Ureter (tissue), 1 donor: ENCODE data around the gene PCK2. TPM values are rescaled to one million over a fixed set of nuclear protein-coding genes. Genes with fewer than 3 reads are reported as not detected.

ENCODE experiments used
- DNase-seq: peaks from one replicate; pipeline ENCODE4 v3.0.0-alpha.2; 2020; ENCODE audit warnings: low spot score
- total RNA-seq: library from RNA; stranded (reverse); gene quantifications from one replicate; pipeline ENCODE4 v1.2.4, GENCODE V29; 2023
- donor health status: DM: yes; HTN: yes; CAD: no.

The PCK2 gene
- total RNA-seq, 1 donor from 2014 or later: 116 TPM

DNA sequence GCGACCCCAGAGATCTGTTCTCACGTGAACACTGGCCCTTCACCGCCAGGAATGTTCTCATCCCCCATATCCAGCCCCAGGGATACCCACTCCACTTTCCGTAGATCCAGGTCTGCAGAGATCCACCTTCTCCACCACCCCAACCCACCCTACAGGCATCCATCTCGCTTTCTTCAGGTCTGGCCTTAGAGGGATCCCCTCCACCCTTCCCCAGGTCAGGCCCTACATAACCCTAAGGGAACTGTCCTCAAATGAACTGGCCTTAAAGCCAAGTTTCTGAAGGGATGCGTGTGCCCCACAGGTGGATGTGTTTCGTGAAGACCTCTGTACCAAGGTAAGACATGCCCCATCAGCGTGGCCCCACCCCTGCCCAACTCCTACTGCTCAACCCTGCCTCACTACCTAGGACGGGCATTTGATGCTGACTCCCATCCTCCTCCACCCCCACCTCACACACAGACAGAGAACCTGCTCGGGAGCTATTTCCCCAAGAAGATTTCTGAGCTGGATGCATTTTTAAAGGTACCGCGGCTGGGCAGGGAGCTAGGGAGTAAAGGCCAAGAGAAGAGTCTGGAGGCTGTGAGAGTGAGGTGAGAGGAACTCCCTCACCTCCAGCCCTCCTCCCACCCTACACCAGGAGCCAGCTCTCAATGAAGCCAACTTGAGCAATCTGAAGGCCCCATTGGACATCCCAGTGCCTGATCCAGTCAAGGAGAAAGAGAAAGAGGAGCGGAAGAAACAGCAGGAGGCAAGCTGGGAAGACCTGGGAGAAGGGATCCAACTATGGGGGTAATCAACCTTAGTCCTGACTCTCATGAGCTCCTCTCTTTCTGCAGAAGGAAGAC is 42.8 kb downstream of the PCK2 start:
- DNase-seq: no peak

- DNase-seq: no peak
Observed at GRCh38 chr14:24137529-24138395, 43.7 kb downstream of the PCK2 start.

- DNase-seq: no peak
Observed at GRCh38 chr14:24138396-24139271, 44.5 kb downstream of the PCK2 start.

DNA sequence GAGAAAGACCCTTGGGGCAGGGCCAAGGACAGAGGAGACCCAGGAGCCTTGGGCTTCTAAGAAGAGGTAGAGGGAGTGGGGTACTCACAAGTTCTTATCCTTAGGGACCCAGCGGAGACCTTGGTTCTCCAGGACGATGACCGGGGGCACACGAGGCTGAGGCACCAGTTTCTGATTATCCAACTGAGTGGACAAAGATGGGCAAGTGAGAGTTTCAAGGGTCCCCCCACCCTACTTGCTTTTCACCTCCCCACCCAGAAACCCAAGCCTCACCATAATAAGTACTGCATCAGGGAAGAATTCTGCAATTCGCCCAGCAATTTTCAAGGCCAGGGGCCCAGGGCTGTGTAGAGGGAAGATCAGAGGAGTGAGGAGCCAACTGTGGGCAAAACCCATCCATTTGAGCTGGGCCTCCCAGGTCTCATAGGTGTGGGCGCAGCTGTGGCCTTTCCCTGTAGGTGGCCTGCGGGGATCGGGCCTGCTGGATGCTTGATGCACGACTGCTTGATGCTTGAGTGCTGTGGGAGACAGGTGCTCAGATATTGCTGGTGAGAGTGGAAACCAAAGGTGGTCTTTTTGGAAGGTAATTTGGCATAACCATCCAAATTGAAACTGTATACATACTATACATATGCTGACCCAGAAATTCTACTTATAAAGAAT is 45.3 kb downstream of the PCK2 start:
- DNase-seq: no peak

GRCh38 chr14:24141097-24141880 is 47.2 kb downstream of the PCK2 start, which contains the start of gene EMC9:
Gene EMC9, minus strand, starts transcription at chr14:24141591. Its CDS starts 287 bp downstream, at chr14:24141304.
- peak; percentile 100 for DNase-seq

DNA sequence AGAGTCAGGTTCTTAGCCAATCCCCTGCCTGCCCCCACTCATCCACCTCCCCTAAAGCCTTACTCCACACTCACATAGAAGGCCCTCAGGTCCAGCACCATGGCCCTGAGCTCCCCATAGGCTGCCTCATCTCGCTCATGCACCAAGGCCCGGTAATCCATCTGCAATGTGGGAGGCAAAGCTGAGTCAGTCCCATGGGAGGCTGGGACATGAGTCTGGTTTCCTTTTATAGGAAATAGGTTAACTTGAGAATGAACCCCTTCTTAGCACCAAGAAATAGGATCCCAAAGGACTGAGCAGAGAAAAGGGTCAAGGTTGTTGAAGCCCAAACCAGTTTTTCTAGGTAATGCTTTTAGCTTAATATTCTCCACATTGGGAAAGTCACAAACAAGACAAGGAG is 49.4 kb downstream of the PCK2 start:
- no peak for DNase-seq

DNA sequence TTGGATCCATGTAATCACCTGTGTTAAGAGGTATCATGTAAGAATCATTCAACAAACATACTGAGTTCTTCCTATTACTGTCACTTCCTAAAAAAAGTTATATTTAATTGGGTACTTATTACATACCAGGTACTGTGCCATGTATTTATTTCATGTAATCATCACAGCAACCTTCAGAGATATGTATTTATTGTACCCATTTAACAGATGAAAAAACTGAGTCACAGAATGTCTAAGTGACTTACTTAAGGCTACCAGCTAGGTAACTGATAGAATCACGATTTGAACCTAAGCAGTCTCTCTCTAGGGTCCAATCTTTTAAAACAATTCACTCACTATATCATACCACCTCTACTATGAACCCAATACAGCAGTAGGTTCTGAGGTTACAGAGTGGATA is 50.3 kb downstream of the PCK2 start:
- DNase-seq: no peak

DNA sequence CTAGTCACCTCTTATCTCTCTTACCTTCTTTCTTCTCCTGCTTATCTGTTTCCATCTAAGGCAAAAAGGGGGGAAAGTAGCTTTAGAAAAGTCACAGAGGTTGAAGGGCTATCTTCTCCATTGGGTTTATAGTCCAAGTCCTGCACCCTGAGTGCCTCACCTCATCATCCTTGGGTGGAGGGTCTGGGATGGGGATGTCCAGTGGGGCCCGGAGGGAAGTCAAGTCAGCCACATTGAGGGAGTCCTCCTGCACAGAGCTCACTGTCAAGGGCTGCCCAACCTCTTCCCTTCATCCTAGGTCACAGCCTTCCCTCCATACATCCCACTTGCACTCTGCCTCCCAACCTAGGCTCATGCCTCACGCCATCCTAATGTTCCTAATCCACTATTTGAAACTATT is 51.1 kb downstream of the PCK2 start:
- DNase-seq: no peak

DNA sequence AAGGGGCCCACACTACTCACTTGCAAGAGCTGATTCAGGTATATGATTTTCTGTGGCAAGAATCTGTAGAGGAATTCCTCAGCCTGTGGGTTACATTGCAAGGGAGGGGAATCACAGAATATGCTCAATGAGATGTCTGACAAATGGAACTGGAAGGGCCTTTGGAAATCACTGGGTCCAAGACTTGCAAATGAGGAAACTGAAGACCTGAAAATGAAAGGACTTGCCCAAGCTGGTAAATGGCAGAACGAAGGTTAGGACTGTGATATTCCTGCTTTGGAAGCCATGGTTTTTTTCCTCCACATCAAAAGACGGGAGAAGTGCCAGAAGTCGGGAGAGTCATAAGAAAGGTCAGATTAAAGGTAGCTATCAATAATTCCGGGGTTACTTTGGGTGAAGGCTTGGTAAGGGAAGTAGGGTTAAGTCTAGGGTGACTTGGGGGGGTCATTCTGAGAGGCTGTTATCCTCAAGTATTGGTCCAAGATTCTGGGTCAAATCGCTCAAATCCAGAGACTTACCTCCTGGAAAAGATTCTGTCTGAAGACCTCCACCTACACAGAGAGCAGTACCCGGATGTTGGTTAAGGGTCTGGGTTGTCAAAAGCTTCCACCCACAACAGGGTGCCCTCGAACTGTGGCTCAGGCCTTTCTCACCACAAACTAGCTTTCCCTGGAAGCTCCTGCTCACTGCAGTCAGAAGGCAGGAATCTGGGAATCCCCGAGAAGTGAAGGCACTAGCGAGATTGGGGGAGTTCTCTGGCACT is 51.8 kb downstream of the PCK2 start:
- DNase-seq: no peak

DNA sequence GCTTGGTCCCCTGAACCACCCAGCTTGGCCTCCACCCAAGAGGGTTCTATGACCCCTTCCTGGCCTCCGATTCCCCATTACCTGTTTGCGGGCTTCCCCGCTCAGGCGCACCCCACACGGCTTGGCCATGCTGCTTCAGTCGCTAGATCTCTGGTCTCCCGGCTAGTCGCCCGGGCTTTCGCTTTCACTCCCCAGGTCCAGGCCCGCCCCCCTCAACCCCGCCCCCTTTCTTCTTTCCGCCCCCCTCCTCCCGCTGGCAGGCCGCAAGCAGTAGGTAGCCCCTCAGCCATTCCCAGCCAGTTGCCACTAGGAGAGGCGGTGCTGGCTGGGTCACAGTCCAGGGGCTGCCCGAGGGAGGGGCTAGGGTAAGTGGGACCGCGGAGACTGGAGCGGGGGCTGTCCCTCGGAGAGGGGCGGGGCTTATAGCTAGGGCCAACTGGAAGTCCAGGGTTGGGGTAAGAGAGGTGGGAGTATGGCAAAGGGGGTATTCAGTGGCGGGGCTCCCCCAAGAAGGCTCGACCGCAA is 52.4 kb downstream of the PCK2 start, which contains the start of gene PSME2:
Gene PSME2 (minus strand): TSS at position 158 of the 525 bp plus-strand sequence. CDS start 29 bp downstream, at position 129.
- peak; percentile 94 for DNase-seq

GRCh38 chr14:24146978-24147760 is 53.1 kb downstream of the PCK2 start, which contains the start of gene RNF31:
Gene RNF31, plus strand, starts transcription at chr14:24147498. Its CDS starts 201 bp downstream, at chr14:24147699.
- peak; percentile 99 for DNase-seq

- no peak for DNase-seq
Observed at GRCh38 chr14:24147761-24148428, 53.8 kb downstream of the PCK2 start.

DNA sequence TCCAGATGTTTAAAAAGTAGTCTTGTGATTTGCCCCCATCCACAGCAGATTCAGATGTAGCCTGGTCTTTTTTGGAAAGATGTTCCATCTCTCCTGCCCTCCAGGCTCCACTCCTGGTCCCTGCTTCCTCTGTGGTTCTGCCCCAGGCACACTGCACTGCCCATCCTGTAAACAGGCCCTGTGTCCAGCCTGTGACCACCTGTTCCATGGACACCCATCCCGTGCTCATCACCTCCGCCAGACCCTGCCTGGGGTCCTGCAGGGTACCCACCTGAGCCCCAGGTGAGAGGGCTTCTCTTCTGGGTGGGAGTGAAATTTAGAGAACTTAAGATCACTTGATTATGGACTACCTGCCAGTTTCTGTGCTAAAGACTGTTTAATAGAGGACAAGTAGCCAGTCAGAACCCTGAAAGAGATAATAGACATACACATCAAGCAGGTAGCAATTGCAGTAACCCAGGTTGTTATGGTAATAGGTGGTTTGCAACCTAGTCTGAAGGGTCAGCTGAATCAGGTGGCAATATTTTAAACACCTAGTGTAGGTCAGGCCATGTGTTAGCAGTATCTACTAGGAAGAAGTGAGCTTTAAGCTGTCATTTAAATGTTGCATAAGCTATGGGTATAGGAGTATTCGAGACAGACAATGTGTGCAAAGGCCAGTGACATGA is 55.3 kb downstream of the PCK2 start:
- no peak for DNase-seq

DNA sequence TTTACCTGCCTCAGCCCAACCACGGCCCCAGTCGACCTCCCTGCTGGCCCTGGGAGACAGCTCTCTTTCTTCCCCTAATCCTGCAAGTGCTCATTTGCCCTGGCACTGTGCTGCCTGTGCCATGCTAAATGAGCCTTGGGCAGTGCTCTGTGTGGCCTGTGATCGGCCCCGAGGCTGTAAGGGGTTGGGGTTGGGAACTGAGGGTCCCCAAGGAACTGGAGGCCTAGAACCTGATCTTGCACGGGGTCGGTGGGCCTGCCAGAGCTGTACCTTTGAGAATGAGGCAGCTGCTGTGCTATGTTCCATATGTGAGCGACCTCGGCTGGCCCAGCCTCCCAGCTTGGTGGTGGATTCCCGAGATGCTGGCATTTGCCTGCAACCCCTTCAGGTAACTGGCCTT is 56.0 kb downstream of the PCK2 start:
- no peak for DNase-seq

GRCh38 chr14:24150567-24150966 is 56.5 kb downstream of the PCK2 start:
- DNase-seq: no peak

DNA sequence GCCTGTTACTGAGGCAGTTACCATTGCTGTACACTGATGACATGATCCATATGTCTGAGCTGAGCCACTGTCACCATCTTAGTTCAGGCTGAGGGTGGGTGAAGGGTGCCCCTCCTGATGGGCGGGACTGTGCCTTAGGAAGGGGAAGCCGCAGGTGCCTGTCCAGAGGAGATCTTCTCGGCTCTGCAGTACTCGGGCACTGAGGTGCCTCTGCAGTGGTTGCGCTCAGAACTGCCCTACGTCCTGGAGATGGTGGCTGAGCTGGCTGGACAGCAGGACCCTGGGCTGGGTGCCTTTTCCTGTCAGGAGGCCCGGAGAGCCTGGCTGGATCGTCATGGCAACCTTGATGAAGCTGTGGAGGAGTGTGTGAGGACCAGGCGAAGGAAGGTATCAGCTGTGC is 56.9 kb downstream of the PCK2 start:
- DNase-seq: no peak
